KOPT-K1 (cell line): ENCODE measurements around the gene PTPN18.
"Not testable (repeated sequence)": the region's sequence is repeated elsewhere in the genome, so short reads cannot be mapped to it uniquely, and the experiment has no call there.

Experiments
- H3K27ac ChIP-seq: fragments of 200-600 bp; sonication (generic); 2 replicates; pipeline ENCODE4 v1.5.1; 2016; ENCODE audit warnings: antibody characterized with exemption, mild to moderate bottlenecking, low read depth, low read length; ENCODE audit not compliant: poor library complexity, severe bottlenecking
- H3K36me3 ChIP-seq: fragments of 200-600 bp; sonication (generic); 2 replicates; pipeline ENCODE4 v1.5.1; 2017; ENCODE audit warnings: antibody characterized with exemption, mild to moderate bottlenecking, low read length, moderate library complexity; ENCODE audit not compliant: insufficient read depth
- H3K9me3 ChIP-seq: fragments of 200-600 bp; sonication (generic); 2 replicates; pipeline ENCODE4 v1.5.1; 2017; ENCODE audit warnings: antibody characterized with exemption, low read length, mild to moderate bottlenecking; ENCODE audit not compliant: insufficient read depth, poor library complexity, severe bottlenecking

The PTPN18 gene

DNA sequence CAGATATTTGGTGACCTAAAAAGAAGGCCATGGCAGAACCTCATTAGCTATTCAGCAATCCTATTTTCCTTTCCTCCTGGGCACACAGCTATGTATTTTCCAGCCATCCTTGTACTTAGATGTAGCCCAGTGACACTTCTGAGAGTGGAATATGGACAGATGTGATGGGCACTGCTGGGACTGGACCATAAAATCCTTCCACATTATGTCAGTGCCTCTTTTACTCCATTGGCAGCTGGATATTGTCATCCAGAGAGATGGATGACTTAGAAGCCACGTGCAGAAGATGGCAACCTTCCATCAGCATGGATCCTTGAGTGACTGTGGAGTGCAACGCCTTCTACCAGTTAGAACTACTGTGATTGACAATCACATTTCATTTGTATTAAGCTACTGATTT lies 50.4 kb downstream of the PTPN18 start:
- not testable (repeated sequence) for H3K36me3 ChIP-seq, H3K27ac ChIP-seq, H3K9me3 ChIP-seq

DNA sequence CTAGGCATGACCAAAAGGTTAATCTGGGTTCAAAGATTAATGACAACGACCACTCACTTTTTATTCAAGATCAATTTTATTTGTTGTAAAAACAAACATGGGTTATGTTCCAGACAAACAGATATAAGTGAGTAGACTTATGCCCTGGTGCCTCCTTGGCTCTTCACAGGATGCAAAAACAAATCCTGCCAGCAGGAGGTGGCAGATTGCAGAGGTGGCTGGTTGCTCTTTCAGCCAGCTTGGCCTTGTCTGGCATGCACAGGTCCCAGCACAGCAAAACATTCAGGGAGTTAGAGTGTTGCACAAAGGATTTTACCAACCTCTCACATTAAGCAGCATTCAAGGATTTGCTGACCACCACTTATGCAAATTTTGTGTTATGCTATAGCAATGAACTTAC lies 60.8 kb downstream of the PTPN18 start:
- H3K9me3 ChIP-seq, H3K27ac ChIP-seq, H3K36me3 ChIP-seq: not testable (repeated sequence)

DNA sequence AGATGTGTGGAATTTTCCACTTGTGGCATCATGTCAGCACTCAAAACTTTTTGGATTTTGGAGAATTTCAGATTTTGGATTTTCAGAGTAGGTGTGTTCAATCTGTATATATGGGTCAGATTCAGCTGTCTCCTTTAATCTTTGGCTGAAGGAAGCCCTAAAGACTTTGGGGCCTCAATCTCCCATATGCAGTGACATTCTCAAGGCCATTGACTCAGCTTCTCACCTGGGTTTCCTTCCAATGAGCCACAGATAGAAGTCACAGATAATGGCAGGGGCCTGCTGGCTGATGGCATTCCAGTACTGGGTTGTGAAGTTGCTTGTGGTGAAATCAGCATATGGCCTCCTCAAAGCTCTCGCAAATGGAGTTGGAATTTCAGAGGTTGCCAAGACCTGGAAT lies 63.0 kb downstream of the PTPN18 start:
- not testable (repeated sequence) for H3K9me3 ChIP-seq, H3K27ac ChIP-seq, H3K36me3 ChIP-seq
